HEK293 (cell line): ENCODE data around the gene DAP.

Experiments used
- GLI4 ChIP-seq: fragments of 450-650 bp; formaldehyde crosslinking; IDR thresholded peaks from 2 replicates; pipeline ENCODE4 v1.5.1; 2016; ENCODE audit warnings: missing biosample characterization, missing genetic modification characterization
- GLIS2 ChIP-seq: fragments of 450-650 bp; formaldehyde crosslinking; IDR thresholded peaks from 2 replicates; pipeline ENCODE4 v1.5.1; 2016; ENCODE audit warnings: missing biosample characterization, missing genetic modification characterization
- KLF1 ChIP-seq: fragments of 450-650 bp; formaldehyde crosslinking; IDR thresholded peaks from 2 replicates; pipeline ENCODE4 v1.5.1; 2016; ENCODE audit warnings: missing biosample characterization, missing genetic modification characterization
- KLF7 ChIP-seq: fragments of 450-650 bp; formaldehyde crosslinking; IDR thresholded peaks from 2 replicates; pipeline ENCODE4 v1.5.1; 2016; ENCODE audit warnings: missing biosample characterization, missing genetic modification characterization, borderline replicate concordance
- KLF8 ChIP-seq: fragments of 450-650 bp; formaldehyde crosslinking; IDR thresholded peaks from 2 replicates; pipeline ENCODE4 v1.5.1; 2016; ENCODE audit warnings: missing biosample characterization, missing genetic modification characterization
- SP3 ChIP-seq: fragments of 450-650 bp; formaldehyde crosslinking; IDR thresholded peaks from 2 replicates; pipeline ENCODE4 v1.5.1; 2016; ENCODE audit warnings: missing biosample characterization, missing genetic modification characterization
- ZBTB17 ChIP-seq: fragments of 450-650 bp; formaldehyde crosslinking; IDR thresholded peaks from 2 replicates; pipeline ENCODE4 v1.5.1; 2016; ENCODE audit warnings: missing biosample characterization, missing genetic modification characterization
- ZNF157 ChIP-seq: fragments of 450-650 bp; formaldehyde crosslinking; IDR thresholded peaks from 2 replicates; pipeline ENCODE4 v1.5.1; 2016; ENCODE audit warnings: missing biosample characterization, missing genetic modification characterization
- ZNF19 ChIP-seq: fragments of 450-650 bp; formaldehyde crosslinking; IDR thresholded peaks from 2 replicates; pipeline ENCODE4; 2016; ENCODE audit warnings: missing biosample characterization, missing genetic modification characterization, low read depth
- ZNF324 ChIP-seq: fragments of 450-650 bp; formaldehyde crosslinking; IDR thresholded peaks from 2 replicates; pipeline ENCODE4 v1.5.1; 2016; ENCODE audit warnings: missing biosample characterization, missing genetic modification characterization
- ZNF341 ChIP-seq: fragments of 450-650 bp; formaldehyde crosslinking; IDR thresholded peaks from 2 replicates; pipeline ENCODE4; 2016; ENCODE audit warnings: low read depth, missing biosample characterization, missing genetic modification characterization
- ZNF354C ChIP-seq: fragments of 450-650 bp; formaldehyde crosslinking; IDR thresholded peaks from 2 replicates; pipeline ENCODE4 v1.5.1; 2016; ENCODE audit warnings: missing biosample characterization, missing genetic modification characterization, low read depth, borderline replicate concordance
- ZNF366 ChIP-seq: fragments of 450-650 bp; formaldehyde crosslinking; conservative IDR thresholded peaks from 2 replicates; pipeline ENCODE4 v1.5.1; 2016; ENCODE audit warnings: missing biosample characterization, missing genetic modification characterization
- ZNF548 ChIP-seq: fragments of 450-650 bp; formaldehyde crosslinking; IDR thresholded peaks from 2 replicates; pipeline ENCODE4 v1.5.1; 2016; ENCODE audit warnings: missing biosample characterization, missing genetic modification characterization
- ZNF549 ChIP-seq: fragments of 450-650 bp; IDR thresholded peaks from 2 replicates; pipeline ENCODE4 v1.5.1; 2018; ENCODE audit warnings: missing biosample characterization, missing genetic modification characterization, mild to moderate bottlenecking, inconsistent platforms, moderate library complexity
- ZNF610 ChIP-seq: fragments of 450-650 bp; formaldehyde crosslinking; IDR thresholded peaks from 2 replicates; pipeline ENCODE4 v1.5.1; 2016; ENCODE audit warnings: missing biosample characterization, missing genetic modification characterization, borderline replicate concordance
- ZNF677 ChIP-seq: fragments of 450-650 bp; IDR thresholded peaks from 2 replicates; pipeline ENCODE4 v1.5.0; 2018; ENCODE audit warnings: missing biosample characterization, mild to moderate bottlenecking, missing genetic modification characterization, moderate library complexity
- ZNF785 ChIP-seq: fragments of 450-650 bp; formaldehyde crosslinking; IDR thresholded peaks from 2 replicates; pipeline ENCODE4 v1.5.1; 2016; ENCODE audit warnings: missing biosample characterization, missing genetic modification characterization
- ZNF837 ChIP-seq: fragments of 450-650 bp; formaldehyde crosslinking; IDR thresholded peaks from 2 replicates; pipeline ENCODE4 v1.5.1; 2016; ENCODE audit warnings: missing biosample characterization, missing genetic modification characterization
- ZNF843 ChIP-seq: fragments of 450-650 bp; formaldehyde crosslinking; IDR thresholded peaks from 2 replicates; pipeline ENCODE4 v1.5.1; 2016; ENCODE audit warnings: missing biosample characterization, missing genetic modification characterization
- ZSCAN30 ChIP-seq: fragments of 450-650 bp; IDR thresholded peaks from 2 replicates; pipeline ENCODE4 v1.5.1; 2018; ENCODE audit warnings: missing biosample characterization, mild to moderate bottlenecking, missing genetic modification characterization, moderate library complexity
- TF ChIP-seq, protein P1 (sequence below): fragments of 450-650 bp; formaldehyde crosslinking; IDR thresholded peaks from 2 replicates; pipeline ENCODE4 v1.5.1; 2016; ENCODE audit warnings: missing biosample characterization, missing genetic modification characterization
- TF ChIP-seq, protein P2 (sequence below): fragments of 450-650 bp; formaldehyde crosslinking; IDR thresholded peaks from 2 replicates; pipeline ENCODE4 v1.5.1; 2016; ENCODE audit warnings: missing biosample characterization, missing genetic modification characterization
- TF ChIP-seq, protein P3 (sequence below): fragments of 450-650 bp; formaldehyde crosslinking; IDR thresholded peaks from 2 replicates; pipeline ENCODE4; 2016; ENCODE audit warnings: missing biosample characterization, missing genetic modification characterization
- TF ChIP-seq, protein P4 (sequence below): fragments of 450-650 bp; formaldehyde crosslinking; IDR thresholded peaks from 2 replicates; pipeline ENCODE4 v1.5.1; 2017; ENCODE audit warnings: missing biosample characterization, missing genetic modification characterization
- TF ChIP-seq, protein P5 (sequence below): fragments of 450-650 bp; formaldehyde crosslinking; IDR thresholded peaks from 2 replicates; pipeline ENCODE4 v1.5.1; 2016; ENCODE audit warnings: missing biosample characterization, missing genetic modification characterization
- TF ChIP-seq, protein P6 (sequence below): fragments of 450-650 bp; formaldehyde crosslinking; IDR thresholded peaks from 2 replicates; pipeline ENCODE4 v1.5.1; 2016; ENCODE audit warnings: missing biosample characterization, missing genetic modification characterization
- TF ChIP-seq, protein P7 (sequence below): fragments of 450-650 bp; formaldehyde crosslinking; IDR thresholded peaks from 2 replicates; pipeline ENCODE4 v1.5.1; 2016; ENCODE audit warnings: missing biosample characterization, missing genetic modification characterization
- TF ChIP-seq, protein P8 (sequence below): fragments of 450-650 bp; formaldehyde crosslinking; optimal IDR thresholded peaks from 2 replicates; pipeline ENCODE3; 2016; ENCODE audit warnings: missing biosample characterization, mild to moderate bottlenecking, missing genetic modification characterization

The DAP gene

DNA sequence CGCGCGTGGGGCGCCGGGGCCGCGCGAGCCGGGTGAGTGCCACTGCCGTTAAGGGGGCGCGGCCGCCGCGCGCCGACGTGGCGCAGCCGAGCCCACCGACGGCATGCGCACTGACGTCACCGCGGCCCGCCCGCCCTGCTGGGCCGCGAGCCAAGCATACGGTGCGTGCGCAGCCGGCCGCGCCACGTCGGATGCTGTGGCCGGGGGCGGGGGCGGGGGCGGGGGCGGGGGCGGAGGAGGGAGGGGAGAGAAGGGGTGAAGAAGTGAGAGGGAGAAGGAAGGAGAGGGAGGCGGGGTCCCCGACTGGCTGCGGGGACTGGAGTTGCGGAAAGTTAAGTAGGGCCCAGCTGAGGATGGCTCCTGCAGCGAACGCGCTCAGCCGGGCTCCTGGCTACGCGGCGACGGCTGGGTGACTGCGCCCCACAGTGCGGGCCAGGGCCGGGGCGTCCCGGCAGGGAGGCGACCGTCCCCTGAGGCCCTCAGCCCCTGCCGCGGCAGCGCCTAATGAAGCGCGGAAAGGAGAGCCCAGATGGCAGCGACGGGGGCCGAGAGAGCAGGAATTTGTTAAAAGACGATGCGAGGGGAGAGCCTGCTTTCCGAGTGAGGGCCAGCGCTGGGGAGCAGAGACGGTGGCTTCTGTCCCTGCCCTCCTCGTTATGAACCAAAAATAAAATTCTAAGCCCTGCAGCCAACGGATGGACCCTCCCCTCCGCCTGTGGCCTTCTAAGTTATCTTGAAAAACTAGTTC is at the start of gene DAP (continued):
- TF ChIP-seq, protein P1, sequence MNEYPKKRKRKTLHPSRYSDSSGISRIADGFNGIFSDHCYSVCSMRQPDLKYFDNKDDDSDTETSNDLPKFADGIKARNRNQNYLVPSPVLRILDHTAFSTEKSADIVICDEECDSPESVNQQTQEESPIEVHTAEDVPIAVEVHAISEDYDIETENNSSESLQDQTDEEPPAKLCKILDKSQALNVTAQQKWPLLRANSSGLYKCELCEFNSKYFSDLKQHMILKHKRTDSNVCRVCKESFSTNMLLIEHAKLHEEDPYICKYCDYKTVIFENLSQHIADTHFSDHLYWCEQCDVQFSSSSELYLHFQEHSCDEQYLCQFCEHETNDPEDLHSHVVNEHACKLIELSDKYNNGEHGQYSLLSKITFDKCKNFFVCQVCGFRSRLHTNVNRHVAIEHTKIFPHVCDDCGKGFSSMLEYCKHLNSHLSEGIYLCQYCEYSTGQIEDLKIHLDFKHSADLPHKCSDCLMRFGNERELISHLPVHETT (tag by site-specific recombination): no peak
- TF ChIP-seq ZNF157 (tag by site-specific recombination) (no peak), ZNF548 (tag by site-specific recombination) (no peak), KLF7 (tag by site-specific recombination) (no peak), ZSCAN30 (tag by site-specific recombination) (peak; percentile 51; the same call in 1 of the 2 replicates), ZNF610 (no peak), ZNF837 (no peak), ZNF549 (tag by site-specific recombination) (no peak), ZNF677 (no peak), GLI4 (no peak), KLF1 (tag by site-specific recombination) (peak; percentile 42; the same call in 1 of the 2 replicates), KLF8 (tag by site-specific recombination) (peak; percentile 47; the same call in 1 of the 2 replicates), GLIS2 (tag by site-specific recombination) (peak; percentile 73), ZNF843 (tag by site-specific recombination) (no peak), SP3 (0 out of 2 replicates have a peak, but pooled peaks have one; percentile 30), ZNF785 (no peak), ZNF19 (tag by site-specific recombination) (no peak), ZNF324 (tag by site-specific recombination) (no peak), ZBTB17 (no peak; the same call in 1 of the 2 replicates), ZNF354C (tag by site-specific recombination) (no peak), ZNF366 (tag by site-specific recombination) (peak; percentile 48), ZNF341 (tag by site-specific recombination) (no peak)
- TF ChIP-seq, protein P2, sequence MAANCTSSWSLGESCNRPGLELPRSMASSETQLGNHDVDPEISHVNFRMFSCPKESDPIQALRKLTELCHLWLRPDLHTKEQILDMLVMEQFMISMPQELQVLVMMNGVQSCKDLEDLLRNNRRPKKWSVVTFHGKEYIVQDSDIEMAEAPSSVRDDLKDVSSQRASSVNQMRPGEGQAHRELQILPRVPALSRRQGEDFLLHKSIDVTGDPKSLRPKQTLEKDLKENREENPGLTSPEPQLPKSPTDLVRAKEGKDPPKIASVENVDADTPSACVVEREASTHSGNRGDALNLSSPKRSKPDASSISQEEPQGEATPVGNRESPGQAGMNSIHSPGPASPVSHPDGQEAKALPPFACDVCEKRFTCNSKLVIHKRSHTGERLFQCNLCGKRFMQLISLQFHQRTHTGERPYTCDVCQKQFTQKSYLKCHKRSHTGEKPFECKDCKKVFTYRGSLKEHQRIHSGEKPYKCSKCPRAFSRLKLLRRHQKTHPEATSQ (tag by site-specific recombination): no peak
- TF ChIP-seq, protein P3, sequence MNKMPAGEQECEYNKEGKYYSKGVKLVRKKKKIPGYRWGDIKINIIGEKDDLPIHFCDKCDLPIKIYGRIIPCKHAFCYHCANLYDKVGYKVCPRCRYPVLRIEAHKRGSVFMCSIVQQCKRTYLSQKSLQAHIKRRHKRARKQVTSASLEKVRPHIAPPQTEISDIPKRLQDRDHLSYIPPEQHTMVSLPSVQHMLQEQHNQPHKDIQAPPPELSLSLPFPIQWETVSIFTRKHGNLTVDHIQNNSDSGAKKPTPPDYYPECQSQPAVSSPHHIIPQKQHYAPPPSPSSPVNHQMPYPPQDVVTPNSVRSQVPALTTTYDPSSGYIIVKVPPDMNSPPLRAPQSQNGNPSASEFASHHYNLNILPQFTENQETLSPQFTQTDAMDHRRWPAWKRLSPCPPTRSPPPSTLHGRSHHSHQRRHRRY (tag by site-specific recombination): no peak
- TF ChIP-seq, protein P4, sequence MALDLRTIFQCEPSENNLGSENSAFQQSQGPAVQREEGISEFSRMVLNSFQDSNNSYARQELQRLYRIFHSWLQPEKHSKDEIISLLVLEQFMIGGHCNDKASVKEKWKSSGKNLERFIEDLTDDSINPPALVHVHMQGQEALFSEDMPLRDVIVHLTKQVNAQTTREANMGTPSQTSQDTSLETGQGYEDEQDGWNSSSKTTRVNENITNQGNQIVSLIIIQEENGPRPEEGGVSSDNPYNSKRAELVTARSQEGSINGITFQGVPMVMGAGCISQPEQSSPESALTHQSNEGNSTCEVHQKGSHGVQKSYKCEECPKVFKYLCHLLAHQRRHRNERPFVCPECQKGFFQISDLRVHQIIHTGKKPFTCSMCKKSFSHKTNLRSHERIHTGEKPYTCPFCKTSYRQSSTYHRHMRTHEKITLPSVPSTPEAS (tag by site-specific recombination): no peak
- TF ChIP-seq, protein P5, sequence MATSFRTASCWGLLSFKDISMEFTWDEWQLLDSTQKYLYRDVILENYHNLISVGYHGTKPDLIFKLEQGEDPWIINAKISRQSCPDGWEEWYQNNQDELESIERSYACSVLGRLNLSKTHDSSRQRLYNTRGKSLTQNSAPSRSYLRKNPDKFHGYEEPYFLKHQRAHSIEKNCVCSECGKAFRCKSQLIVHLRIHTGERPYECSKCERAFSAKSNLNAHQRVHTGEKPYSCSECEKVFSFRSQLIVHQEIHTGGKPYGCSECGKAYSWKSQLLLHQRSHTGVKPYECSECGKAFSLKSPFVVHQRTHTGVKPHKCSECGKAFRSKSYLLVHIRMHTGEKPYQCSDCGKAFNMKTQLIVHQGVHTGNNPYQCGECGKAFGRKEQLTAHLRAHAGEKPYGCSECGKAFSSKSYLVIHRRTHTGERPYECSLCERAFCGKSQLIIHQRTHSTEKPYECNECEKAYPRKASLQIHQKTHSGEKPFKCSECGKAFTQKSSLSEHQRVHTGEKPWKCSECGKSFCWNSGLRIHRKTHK (tag by site-specific recombination): no peak
- TF ChIP-seq, protein P6, sequence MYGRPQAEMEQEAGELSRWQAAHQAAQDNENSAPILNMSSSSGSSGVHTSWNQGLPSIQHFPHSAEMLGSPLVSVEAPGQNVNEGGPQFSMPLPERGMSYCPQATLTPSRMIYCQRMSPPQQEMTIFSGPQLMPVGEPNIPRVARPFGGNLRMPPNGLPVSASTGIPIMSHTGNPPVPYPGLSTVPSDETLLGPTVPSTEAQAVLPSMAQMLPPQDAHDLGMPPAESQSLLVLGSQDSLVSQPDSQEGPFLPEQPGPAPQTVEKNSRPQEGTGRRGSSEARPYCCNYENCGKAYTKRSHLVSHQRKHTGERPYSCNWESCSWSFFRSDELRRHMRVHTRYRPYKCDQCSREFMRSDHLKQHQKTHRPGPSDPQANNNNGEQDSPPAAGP: no peak
- TF ChIP-seq, protein P7, sequence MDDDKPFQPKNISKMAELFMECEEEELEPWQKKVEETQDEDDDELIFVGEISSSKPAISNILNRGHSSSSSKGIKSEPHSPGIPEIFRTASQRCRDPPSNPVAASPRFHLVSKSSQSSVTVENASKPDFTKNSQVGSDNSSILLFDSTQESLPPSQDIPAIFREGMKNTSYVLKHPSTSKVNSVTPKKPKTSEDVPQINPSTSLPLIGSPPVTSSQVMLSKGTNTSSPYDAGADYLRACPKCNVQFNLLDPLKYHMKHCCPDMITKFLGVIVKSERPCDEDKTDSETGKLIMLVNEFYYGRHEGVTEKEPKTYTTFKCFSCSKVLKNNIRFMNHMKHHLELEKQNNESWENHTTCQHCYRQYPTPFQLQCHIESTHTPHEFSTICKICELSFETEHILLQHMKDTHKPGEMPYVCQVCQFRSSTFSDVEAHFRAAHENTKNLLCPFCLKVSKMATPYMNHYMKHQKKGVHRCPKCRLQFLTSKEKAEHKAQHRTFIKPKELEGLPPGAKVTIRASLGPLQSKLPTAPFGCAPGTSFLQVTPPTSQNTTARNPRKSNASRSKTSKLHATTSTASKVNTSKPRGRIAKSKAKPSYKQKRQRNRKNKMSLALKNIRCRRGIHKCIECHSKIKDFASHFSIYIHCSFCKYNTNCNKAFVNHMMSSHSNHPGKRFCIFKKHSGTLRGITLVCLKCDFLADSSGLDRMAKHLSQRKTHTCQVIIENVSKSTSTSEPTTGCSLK: no peak
- TF ChIP-seq, protein P8, sequence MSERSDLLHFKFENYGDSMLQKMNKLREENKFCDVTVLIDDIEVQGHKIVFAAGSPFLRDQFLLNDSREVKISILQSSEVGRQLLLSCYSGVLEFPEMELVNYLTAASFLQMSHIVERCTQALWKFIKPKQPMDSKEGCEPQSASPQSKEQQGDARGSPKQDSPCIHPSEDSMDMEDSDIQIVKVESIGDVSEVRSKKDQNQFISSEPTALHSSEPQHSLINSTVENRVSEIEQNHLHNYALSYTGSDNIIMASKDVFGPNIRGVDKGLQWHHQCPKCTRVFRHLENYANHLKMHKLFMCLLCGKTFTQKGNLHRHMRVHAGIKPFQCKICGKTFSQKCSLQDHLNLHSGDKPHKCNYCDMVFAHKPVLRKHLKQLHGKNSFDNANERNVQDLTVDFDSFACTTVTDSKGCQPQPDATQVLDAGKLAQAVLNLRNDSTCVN (tag by site-specific recombination): peak; percentile 64
